Measurements from ENCODE around the gene RAVER2. TPM values are rescaled to one million over a fixed set of nuclear protein-coding genes. Genes with fewer than 3 reads are reported as not detected.

RAVER2 gene
- total and polyA plus RNA-seq, 3 donors from 2014 or later: 3.6 to 7.1 (median 6.7) TPM

DNA sequence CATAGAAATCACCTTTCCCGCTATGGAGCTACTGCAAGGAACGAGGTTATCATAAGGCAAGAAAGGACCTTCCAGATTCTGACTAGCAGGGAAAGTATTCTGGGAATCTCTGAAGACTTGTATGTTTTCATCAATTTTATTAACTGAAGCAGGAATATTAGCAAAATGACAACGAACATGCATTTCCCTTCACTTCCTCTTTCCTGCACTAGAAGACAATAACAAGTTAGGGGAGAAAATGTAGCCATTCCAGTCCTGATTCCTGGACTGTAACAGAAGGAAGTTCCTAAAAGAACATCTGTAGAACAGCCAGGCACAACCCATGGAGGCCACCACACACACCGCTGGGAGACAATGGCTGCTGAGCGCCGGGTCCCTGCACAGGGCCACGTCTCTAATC lies 106.8 kb downstream of the RAVER2 start:
- H3K27ac ChIP-seq: no peak overlapping the region
- no peaks in the 10 kb centered on the region for H3K36me3 ChIP-seq (ENCODE audit: low read depth, missing control alignments)
- TF ChIP-seq, protein P1, sequence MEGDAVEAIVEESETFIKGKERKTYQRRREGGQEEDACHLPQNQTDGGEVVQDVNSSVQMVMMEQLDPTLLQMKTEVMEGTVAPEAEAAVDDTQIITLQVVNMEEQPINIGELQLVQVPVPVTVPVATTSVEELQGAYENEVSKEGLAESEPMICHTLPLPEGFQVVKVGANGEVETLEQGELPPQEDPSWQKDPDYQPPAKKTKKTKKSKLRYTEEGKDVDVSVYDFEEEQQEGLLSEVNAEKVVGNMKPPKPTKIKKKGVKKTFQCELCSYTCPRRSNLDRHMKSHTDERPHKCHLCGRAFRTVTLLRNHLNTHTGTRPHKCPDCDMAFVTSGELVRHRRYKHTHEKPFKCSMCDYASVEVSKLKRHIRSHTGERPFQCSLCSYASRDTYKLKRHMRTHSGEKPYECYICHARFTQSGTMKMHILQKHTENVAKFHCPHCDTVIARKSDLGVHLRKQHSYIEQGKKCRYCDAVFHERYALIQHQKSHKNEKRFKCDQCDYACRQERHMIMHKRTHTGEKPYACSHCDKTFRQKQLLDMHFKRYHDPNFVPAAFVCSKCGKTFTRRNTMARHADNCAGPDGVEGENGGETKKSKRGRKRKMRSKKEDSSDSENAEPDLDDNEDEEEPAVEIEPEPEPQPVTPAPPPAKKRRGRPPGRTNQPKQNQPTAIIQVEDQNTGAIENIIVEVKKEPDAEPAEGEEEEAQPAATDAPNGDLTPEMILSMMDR (IDR thresholded peaks at IDR 0.05): no peak
- TF ChIP-seq POLR2A (IDR thresholded peaks at IDR 0.05): no peak
- 76 to 83% methylated on average over 7 of the region's 7 CpGs for WGBS, 2 donors
- intact Hi-C loops (cut with DNase I; ENCODE audit: low total_unique reads): no loop called here
- no peaks in the 10 kb centered on the region for H3K27me3 ChIP-seq
- H3K4me1 ChIP-seq: no peaks in the 10 kb centered on the region
- H3K4me3 ChIP-seq: no peak overlapping the region
- H3K9me3 ChIP-seq: no peaks in the 10 kb centered on the region
- no peak for DNase-seq

DNA sequence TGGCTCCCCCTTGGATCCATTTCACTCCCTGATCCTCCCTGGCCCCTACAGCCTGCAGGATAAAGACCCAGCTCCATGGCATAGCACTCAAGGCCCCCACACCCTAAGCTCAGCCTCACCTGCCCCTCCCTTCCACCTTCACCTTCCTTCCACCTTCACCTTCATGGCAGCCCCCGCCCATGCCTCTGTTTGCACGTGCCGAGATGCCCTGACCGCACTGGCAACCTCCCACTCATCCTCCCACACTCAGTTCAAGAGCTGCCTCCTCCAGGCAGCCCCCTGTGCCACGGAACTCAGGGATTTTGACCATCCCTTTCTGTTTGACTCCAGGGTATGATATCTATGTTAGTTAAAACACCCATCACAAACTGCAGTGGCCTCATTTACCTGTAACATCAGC lies 109.8 kb downstream of the RAVER2 start:
- H3K36me3 ChIP-seq (ENCODE audit: low read depth, missing control alignments): no peaks in the 10 kb centered on the region
- TF ChIP-seq, protein P1 (IDR thresholded peaks at IDR 0.05): no peak
- TF ChIP-seq POLR2A (IDR thresholded peaks at IDR 0.05): no peak
- no peak overlapping the region for H3K4me3 ChIP-seq
- intact Hi-C loops (cut with DNase I; ENCODE audit: low total_unique reads): no loop called here
- no peak overlapping the region for H3K27ac ChIP-seq
- H3K9me3 ChIP-seq: no peaks in the 10 kb centered on the region
- 66 to 89% methylated on average over 5 of the region's 5 CpGs for WGBS, 2 donors
- H3K4me1 ChIP-seq: no peaks in the 10 kb centered on the region
- H3K27me3 ChIP-seq: no peaks in the 10 kb centered on the region
- no peak for DNase-seq

DNA sequence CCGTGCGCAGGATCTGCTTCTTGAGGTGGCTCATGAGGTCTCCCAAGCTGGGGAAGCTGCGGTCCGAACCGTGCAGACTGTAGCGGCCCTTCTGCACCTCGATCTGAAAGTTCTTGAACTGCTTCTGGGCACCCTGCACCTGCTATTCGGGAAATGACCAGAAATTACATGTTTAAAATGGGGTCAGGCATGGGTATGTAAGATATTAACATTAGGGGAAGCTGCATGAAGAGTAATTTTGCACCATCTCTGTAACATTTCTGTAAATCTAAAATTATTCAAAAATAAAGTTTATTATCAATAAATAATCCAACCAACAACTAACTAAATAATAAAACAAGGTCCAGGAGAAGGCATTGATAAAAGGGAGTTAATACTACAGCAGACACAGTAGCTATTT lies 110.7 kb downstream of the RAVER2 start:
- intact Hi-C loops (cut with DNase I; ENCODE audit: low total_unique reads): no loop called here
- Histone ChIP-seq H3K27ac (no peak overlapping the region), H3K36me3 (ENCODE audit: low read depth, missing control alignments) (no peaks in the 10 kb centered on the region), H3K27me3 (no peaks in the 10 kb centered on the region), H3K9me3 (no peaks in the 10 kb centered on the region), H3K4me3 (no peak overlapping the region), H3K4me1 (no peaks in the 10 kb centered on the region)
- no peak for DNase-seq
- WGBS, 2 donors: 92 to 95% methylated on average over 8 of the region's 8 CpGs
- TF ChIP-seq, protein P1 (IDR thresholded peaks at IDR 0.05): no peak
- TF ChIP-seq POLR2A (IDR thresholded peaks at IDR 0.05): no peak

DNA sequence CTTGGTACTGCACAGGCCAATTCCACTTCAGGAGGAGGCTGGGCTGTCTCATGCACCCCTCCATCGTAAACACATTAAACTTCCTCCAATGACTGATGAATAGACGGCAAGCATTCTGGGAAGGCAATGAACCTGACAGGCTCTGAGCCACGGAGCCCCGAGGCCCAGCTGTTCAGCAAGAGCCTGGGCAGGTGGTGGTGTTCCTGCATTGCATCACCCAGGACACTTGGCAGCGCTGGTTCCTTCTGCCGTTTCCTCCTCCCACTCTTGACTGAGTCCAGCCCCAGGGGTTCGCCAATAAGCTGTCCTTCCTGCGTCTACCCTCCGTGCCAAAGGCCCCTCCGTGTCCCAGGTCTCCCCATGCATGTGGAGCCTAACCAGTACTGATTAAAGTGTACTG lies 111.7 kb downstream of the RAVER2 start:
- H3K27me3 ChIP-seq: no peaks in the 10 kb centered on the region
- no peak overlapping the region for H3K4me3 ChIP-seq
- intact Hi-C loops (cut with DNase I; ENCODE audit: low total_unique reads): no loop called here
- TF ChIP-seq POLR2A (IDR thresholded peaks at IDR 0.05): no peak
- TF ChIP-seq, protein P1 (IDR thresholded peaks at IDR 0.05): no peak
- no peaks in the 10 kb centered on the region for H3K4me1 ChIP-seq
- DNase-seq: no peak
- H3K9me3 ChIP-seq: no peaks in the 10 kb centered on the region
- no peaks in the 10 kb centered on the region for H3K36me3 ChIP-seq (ENCODE audit: low read depth, missing control alignments)
- WGBS, 2 donors: 73 to 82% methylated on average over 10 of the region's 10 CpGs
- H3K27ac ChIP-seq: no peak overlapping the region

DNA sequence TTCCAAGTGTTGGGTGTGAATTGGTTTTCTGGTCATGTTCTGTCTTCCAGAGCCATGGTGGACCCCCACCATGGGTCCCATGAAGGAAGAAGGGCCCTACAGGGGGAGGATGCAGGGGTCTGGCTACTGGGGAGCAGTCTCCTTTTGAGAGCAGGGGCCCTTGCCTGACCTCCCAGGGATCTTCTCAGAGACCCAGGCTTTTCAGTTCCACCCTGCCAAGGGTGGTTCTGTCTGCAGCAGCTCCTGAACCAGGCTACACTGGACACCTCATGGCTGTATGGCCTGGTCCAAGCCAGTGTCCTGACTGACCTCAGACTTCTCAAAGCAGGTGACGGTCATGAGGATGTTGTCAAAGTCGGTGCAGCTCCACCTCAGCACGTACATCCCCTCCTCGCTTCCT lies 112.5 kb downstream of the RAVER2 start:
- Histone ChIP-seq H3K36me3 (ENCODE audit: low read depth, missing control alignments) (no peaks in the 10 kb centered on the region), H3K27ac (no peak overlapping the region), H3K9me3 (no peaks in the 10 kb centered on the region), H3K4me1 (no peaks in the 10 kb centered on the region), H3K27me3 (no peaks in the 10 kb centered on the region), H3K4me3 (no peak overlapping the region)
- no peak for TF ChIP-seq POLR2A (IDR thresholded peaks at IDR 0.05)
- TF ChIP-seq, protein P1 (IDR thresholded peaks at IDR 0.05): no peak
- WGBS, 2 donors: 99 to 100% methylated on average over 4 of the region's 4 CpGs
- no peak for DNase-seq
- intact Hi-C loops (cut with DNase I; ENCODE audit: low total_unique reads): no loop called here

Measured in testis (tissue), 3 donors.